Skeletal muscle tissue (tissue), 4 donors: Measurements from ENCODE around the gene KLHL29. TPM values are rescaled to one million over a fixed set of nuclear protein-coding genes. Genes with fewer than 3 reads are reported as not detected.

Experiments
- H3K27ac ChIP-seq: one replicate; pipeline ENCODE4 v1.7.0; 2013; ENCODE audit warnings: mild to moderate bottlenecking, low read depth, low read length, inconsistent platforms
- H3K27me3 ChIP-seq, 3 donors: one replicate each; pipeline ENCODE4 v1.7.0; 2013; ENCODE audit warnings: low read length in 3 of 3; ENCODE audit not compliant: control insufficient read depth in 3 of 3, insufficient read depth in 3 of 3
- H3K36me3 ChIP-seq, 3 donors: one replicate each; pipeline ENCODE4 v1.7.0; 2013; ENCODE audit warnings: low read length in 3 of 3; ENCODE audit not compliant: control insufficient read depth in 3 of 3, insufficient read depth in 3 of 3
- H3K4me1 ChIP-seq, 3 donors: one replicate each; pipeline ENCODE4 v1.7.0; 2013; ENCODE audit warnings: low read length in 3 of 3, mild to moderate bottlenecking in 3 of 3; ENCODE audit not compliant: control insufficient read depth in 3 of 3, insufficient read depth in 3 of 3
- H3K4me3 ChIP-seq, 3 donors: one replicate each; pipeline ENCODE4 v1.7.0; 2013; ENCODE audit warnings: low read length in 3 of 3
- H3K9ac ChIP-seq, 3 donors: one replicate each; pipeline ENCODE4 v1.7.0; 2013; ENCODE audit warnings: low read length in 3 of 3, mild to moderate bottlenecking in 3 of 3, moderate library complexity in 2 of 3, low read depth in 1 of 3
- H3K9me3 ChIP-seq, 3 donors: one replicate each; pipeline ENCODE4 v1.7.0; 2013; ENCODE audit warnings: low read length in 3 of 3; ENCODE audit not compliant: control insufficient read depth in 3 of 3
- total RNA-seq: library from RNA; depleted of rRNA; stranded (reverse); fragments of >200 nt; gene quantifications from one replicate; pipeline ENCODE4 v1.2.3, GENCODE V29; 2014
- donor health status: Osteomylitis.

The KLHL29 gene
- total RNA-seq, 1 donor from 2014 or later, result 3.7 TPM

DNA sequence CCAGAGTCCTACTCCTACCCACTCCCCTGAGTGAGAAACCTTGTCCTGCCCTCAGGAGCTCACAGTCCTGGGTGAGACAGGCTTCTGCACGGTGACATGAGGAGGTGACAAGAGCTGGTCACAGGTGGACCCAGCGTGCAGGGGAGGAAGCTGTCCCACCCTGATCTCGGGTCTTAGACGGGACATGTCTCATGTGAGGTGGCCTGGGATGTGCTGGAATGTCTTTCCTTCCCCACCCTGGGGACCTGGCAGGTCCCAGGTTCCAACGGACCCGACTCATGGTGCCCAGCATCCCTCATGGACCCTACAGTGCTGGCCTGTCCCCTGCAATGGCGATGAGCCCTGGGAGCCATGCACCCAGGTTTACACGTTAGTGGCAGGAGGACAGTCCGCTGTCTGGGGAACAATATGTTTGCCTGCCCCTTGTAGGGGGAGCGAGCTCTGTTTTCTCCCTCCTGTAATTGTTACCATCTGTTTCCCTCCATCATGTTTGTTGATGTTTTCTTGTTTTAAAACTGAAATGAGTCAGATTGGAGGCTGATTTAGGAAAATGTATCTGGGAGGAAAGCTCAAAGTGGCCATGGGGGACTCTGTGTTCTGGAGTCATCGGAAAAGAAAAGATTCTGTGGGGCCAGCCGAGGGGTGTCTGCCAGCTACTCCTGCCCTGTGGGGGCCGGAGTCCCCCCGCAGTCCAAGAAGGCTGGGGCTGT is 238.1 kb downstream of the KLHL29 start:
- Histone ChIP-seq H3K4me1 (peaks cover 11 to 32% (median 22%) of the 10 kb centered on the region in 3 donors), H3K4me3 (peak overlapping the region in 1 of 3 donors; percentile 22), H3K9ac (no peak overlapping the region), H3K9me3 (peaks cover 0 to 5% (median 2%) of the 10 kb centered on the region in 3 donors), H3K36me3 (no peaks in the 10 kb centered on the region), H3K27me3 (no peaks in the 10 kb centered on the region), H3K27ac (no peak overlapping the region)

DNA sequence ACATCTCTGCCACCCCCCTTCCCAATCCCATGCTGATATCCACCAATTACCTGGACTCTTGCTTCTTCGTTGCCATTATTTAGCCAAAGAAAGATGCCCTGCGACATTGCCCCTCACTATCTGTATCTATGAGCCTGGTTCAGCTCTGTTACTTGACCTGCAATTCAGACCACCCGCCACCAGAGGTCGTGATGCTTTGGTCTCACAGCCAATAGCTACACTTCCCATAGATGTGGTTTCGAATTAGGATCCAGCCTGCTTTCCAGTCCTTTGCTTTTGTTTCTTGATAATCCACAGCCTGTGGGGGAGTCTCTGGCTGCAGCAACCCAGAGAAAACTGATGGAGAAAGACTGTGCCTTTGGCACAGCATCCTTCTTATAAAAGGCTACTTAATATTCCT is 239.4 kb downstream of the KLHL29 start:
- Histone ChIP-seq H3K4me1 (peaks cover 11 to 25% (median 14%) of the 10 kb centered on the region in 3 donors), H3K36me3 (no peaks in the 10 kb centered on the region), H3K27me3 (no peaks in the 10 kb centered on the region)

DNA sequence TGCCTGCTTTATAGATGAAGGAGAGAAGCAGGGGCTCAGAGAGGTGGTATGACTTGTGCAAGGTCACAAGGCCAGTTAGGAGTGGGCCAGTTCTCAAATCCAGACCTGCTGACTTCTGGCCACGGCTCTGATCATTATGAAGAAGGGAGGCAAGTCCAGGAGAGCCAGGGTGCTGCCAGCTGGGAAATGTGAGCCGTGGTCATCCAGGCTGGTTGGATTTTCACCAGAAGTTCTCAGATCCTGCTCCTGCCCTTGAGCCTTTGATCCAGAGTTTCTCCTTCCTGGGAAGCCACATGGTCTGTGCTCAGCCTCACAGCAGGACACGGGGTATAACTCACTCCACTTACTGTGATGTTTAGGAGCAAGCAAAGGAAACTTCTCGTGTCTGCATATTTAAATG is 239.9 kb downstream of the KLHL29 start:
- Histone ChIP-seq H3K27ac (no peak overlapping the region), H3K4me1 (peaks cover 11 to 22% (median 14%) of the 10 kb centered on the region in 3 donors), H3K36me3 (no peaks in the 10 kb centered on the region), H3K9me3 (peaks cover 0 to 5% (median 2%) of the 10 kb centered on the region in 3 donors), H3K9ac (peak overlapping the region in 1 of 3 donors; percentile 11), H3K27me3 (no peaks in the 10 kb centered on the region), H3K4me3 (no peak overlapping the region)

More for the DNA sequence above, 239.4 kb downstream of the KLHL29 start:
- Histone ChIP-seq H3K4me3 (peak overlapping the region in 1 of 3 donors; percentile 11), H3K9ac (no peak overlapping the region), H3K9me3 (peaks cover 0 to 5% (median 2%) of the 10 kb centered on the region in 3 donors), H3K27ac (no peak overlapping the region)

DNA sequence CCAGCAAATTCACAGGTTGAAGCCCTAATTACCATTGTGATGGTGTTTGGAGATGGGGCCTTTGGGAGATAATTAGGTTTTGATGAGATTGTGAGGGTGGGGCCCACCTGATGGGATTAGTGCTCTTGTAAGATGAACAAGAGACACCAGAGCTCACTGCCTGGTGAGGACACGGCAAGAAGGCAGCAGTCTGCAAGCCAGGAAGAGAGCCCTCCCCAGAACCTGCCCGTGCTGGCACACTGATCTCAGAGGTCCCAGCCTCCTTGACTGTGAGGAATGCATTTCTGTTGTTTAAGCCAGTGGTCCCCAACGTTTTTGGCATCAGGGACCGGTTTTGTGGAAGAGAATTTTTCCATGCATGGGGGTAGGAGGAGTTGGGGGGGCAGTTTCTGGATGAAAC is 240.7 kb downstream of the KLHL29 start:
- Histone ChIP-seq H3K4me3 (no peak overlapping the region), H3K9me3 (peaks cover 0 to 5% (median 2%) of the 10 kb centered on the region in 3 donors), H3K36me3 (no peaks in the 10 kb centered on the region)

DNA sequence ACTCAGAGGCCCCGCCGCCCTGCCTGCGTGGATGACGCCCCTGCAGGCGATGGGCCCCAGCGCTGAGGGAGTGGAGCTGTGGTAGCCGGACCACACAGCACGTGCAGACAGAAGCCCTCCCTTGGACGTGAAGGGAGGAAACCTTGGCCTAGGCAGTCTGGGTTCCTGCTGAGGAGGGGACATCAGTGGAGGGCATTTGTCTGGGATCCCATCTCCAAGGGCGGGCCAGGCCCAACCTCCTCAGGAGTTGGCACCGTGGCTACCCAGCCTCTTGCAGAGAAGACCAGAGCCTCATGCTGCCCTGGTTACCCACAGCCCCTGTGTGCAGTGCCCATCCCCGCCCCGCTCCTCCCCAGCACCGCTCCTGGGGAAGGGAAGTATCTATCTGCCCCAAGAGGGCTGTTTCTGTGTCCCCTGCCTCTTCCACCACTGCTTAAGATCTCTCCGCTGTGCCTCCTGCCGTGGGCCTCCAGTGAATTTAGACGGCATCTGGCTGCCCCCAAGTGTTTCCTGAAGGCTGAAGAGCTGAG is 241.8 kb downstream of the KLHL29 start:
- H3K4me3 ChIP-seq, result no peak overlapping the region
- H3K27me3 ChIP-seq, result no peaks in the 10 kb centered on the region
- no peak overlapping the region for H3K27ac ChIP-seq

More for the DNA sequence above, 240.7 kb downstream of the KLHL29 start:
- Histone ChIP-seq H3K27me3 (no peaks in the 10 kb centered on the region), H3K27ac (no peak overlapping the region), H3K4me1 (peaks cover 6 to 14% (median 11%) of the 10 kb centered on the region in 3 donors), H3K9ac (no peak overlapping the region)

DNA sequence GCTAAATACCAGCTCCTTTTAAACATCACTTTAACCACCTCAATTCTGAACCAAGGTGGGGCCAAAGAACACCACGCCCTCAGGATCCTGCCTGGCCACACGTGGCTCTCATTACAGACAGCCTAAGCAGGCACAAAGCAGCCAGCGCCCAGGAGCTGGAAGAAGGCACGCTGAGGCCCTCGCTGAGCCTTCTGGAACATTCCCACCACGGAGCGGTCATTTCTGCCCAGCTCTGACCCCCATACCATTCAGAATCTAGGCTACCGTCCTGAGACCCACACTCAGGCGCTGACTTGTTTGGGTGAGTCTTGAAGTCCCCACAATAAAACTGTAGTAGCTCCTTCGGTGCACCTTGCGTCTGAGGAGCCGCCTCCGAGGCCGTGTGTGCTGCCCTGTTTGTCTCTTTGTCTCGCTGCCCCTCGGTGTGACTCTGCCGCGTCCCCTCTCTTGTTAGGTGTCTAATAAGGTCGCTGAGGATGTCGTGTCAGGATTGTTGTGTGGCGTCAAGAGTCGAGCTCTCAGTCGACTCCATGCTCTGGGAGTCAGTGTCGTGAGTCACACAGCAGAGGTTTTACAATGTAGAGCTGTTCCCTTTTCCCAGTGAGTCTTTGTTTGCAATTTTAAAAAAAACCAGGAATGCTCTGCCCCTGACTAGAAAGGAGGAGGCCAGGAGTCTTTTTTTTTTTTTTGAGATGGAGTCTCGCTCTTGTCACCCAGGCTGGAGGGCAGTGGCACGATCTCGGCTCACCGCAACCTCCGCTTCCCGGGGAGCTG is 242.4 kb downstream of the KLHL29 start:
- Histone ChIP-seq H3K27ac (no peak overlapping the region), H3K9ac (no peak overlapping the region), H3K9me3 (peaks cover 0 to 5% (median 2%) of the 10 kb centered on the region in 3 donors), H3K4me3 (no peak overlapping the region), H3K36me3 (no peaks in the 10 kb centered on the region), H3K27me3 (no peaks in the 10 kb centered on the region), H3K4me1 (peaks cover 0 to 10% (median 6%) of the 10 kb centered on the region in 3 donors)

More for the DNA sequence above, 241.8 kb downstream of the KLHL29 start:
- peaks cover 0 to 10% (median 6%) of the 10 kb centered on the region in 3 donors for H3K4me1 ChIP-seq
- H3K36me3 ChIP-seq, result no peaks in the 10 kb centered on the region
- no peak overlapping the region for H3K9ac ChIP-seq
- H3K9me3 ChIP-seq, result peaks cover 0 to 5% (median 2%) of the 10 kb centered on the region in 3 donors

DNA sequence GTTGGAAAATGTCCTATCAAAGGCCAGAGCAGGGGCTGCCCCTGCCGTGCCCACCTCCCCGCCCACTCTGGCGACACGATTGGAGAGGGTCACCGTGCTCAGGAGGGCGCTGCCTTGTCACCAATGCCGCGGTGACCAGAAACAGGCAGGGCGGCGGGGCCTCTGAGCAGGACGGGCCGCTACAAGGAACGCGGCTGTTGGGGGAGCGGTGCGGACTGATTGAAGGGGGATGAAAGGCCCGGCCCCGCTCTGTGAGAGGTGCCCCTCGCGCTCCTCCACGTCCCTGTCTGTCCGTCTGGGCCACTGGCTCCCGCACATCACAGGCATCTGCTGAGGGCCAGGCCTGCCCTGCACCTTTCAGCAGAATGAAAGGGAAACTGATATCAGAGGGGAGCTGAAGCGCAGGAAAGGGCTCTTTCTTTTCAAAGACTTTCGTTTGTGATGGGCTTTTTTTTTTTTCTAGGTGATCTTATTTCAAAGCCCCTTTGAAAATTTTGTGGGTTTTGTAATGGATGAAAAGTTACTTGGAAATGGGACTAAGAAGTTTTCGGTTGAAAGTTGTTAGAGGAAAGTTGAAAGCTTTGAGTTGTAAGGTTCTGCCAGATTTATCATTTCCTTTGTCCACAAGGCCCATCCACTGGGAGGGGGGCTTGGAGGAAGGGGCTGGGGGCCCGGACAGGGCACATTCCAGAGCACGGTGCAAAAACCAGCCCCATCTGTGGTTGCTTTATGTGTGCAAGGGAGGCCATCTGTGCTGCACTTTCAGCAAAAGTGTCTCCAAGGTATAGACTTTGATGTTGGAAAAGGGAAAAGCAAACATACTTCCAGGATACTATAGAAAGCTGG is 244.2 kb downstream of the KLHL29 start:
- H3K27me3 ChIP-seq, result no peaks in the 10 kb centered on the region
- no peak overlapping the region for H3K4me3 ChIP-seq

DNA sequence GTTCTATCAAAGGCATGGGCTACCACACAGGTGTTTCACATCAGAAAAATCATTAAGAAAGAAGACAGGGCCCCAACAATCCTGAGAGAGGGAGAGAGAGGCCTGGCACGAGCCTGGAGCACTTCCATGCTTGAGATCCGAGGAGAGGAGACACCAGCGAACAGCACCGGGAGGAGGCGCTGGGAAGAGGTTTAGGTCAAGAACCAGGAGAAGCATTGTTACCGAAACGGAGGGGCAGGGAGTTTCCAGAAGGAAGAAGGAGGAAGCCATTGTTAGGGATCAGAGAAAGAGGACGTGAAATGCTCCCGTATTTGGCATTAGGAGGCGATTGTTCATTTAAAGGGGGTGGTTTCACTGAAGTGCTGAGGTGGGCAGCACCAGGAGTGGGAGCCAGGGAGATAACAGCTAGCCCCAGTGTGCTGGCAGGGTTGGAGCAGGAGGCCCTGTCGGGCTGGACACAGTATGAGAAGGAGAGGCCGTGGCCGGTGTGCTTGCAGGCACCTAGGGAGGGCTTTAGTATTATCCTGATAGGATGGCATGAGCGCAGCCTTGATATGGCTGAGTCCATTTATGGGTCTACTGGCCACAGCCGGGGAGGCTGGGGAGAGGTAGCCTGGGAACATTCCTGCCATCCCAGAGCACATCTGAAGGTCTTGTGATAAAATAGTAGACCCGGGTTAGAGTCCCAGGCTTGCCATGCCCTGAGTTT is 244.9 kb downstream of the KLHL29 start:
- Histone ChIP-seq H3K36me3 (no peaks in the 10 kb centered on the region), H3K4me1 (peaks cover 0 to 2% (median 2%) of the 10 kb centered on the region in 3 donors), H3K27me3 (no peaks in the 10 kb centered on the region), H3K27ac (no peak overlapping the region), H3K4me3 (no peak overlapping the region), H3K9ac (no peak overlapping the region), H3K9me3 (no peaks in the 10 kb centered on the region)

More for the DNA sequence above, 244.2 kb downstream of the KLHL29 start:
- Histone ChIP-seq H3K9ac (no peak overlapping the region), H3K9me3 (peaks cover 0 to 4% (median 1%) of the 10 kb centered on the region in 3 donors), H3K36me3 (no peaks in the 10 kb centered on the region), H3K4me1 (peaks cover 0 to 10% (median 4%) of the 10 kb centered on the region in 3 donors), H3K27ac (no peak overlapping the region)

DNA sequence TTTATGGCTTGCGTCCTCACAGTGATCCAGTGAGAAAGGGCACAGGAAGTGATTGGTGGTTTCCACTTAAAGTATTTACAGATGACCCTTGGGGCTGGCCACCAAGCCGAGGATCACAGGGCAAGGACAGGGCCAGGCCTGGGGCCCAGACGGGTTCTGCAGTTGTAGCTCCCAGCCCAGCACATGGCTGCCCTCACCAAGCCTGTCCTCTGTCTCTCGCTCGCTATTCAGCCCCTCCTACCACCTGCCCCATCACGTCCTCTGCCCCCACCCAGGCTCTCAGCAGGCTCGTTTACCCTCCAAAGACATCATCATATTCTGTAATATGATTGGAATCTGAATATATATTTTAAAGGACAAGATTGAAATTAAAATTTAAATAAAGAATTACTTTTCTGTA is 246.0 kb downstream of the KLHL29 start:
- no peaks in the 10 kb centered on the region for H3K27me3 ChIP-seq
- H3K27ac ChIP-seq, result no peak overlapping the region
- H3K36me3 ChIP-seq, result no peaks in the 10 kb centered on the region
- no peak overlapping the region for H3K4me3 ChIP-seq
- no peak overlapping the region for H3K9ac ChIP-seq
- H3K9me3 ChIP-seq, result no peaks in the 10 kb centered on the region
- no peaks in the 10 kb centered on the region for H3K4me1 ChIP-seq
